ENCODE data around the gene GNG3.

DNA sequence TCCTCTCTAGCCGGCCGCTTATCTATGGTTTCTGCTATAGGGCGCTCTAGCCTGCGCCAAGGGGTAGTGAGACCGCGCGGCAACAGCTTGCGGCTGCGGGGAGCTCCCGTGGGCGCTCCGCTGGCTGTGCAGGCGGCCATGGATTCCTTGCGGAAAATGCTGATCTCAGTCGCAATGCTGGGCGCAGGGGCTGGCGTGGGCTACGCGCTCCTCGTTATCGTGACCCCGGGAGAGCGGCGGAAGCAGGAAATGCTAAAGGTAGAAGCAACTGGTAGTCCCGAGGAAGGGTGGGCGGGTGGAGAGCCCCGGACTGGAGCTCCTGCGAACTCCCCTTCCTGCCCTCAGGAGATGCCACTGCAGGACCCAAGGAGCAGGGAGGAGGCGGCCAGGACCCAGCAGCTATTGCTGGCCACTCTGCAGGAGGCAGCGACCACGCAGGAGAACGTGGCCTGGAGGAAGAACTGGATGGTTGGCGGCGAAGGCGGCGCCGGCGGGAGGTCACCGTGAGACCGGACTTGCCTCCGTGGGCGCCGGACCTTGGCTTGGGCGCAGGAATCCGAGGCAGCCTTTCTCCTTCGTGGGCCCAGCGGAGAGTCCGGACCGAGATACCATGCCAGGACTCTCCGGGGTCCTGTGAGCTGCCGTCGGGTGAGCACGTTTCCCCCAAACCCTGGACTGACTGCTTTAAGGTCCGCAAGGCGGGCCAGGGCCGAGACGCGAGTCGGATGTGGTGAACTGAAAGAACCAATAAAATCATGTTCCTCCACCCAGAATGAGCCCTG is 35.7 kb upstream of the GNG3 start, which contains the start of the genes LBHD1 and UQCC3:
- no peak for TF ChIP-seq EP300 (IDR thresholded peaks at IDR 0.05)
- TF ChIP-seq RAD21 (conservative IDR thresholded peaks at IDR 0.05 in 1 of 2, IDR thresholded peaks at IDR 0.05 in 1 of 2): no peak
- TF ChIP-seq TP53 (CRISPR knock-in tag; IDR thresholded peaks at IDR 0.05): no peak
- no peak for TF ChIP-seq RNF2 (IDR thresholded peaks at IDR 0.05; ENCODE audit: borderline replicate concordance, low read depth)
- TF ChIP-seq, protein P1, sequence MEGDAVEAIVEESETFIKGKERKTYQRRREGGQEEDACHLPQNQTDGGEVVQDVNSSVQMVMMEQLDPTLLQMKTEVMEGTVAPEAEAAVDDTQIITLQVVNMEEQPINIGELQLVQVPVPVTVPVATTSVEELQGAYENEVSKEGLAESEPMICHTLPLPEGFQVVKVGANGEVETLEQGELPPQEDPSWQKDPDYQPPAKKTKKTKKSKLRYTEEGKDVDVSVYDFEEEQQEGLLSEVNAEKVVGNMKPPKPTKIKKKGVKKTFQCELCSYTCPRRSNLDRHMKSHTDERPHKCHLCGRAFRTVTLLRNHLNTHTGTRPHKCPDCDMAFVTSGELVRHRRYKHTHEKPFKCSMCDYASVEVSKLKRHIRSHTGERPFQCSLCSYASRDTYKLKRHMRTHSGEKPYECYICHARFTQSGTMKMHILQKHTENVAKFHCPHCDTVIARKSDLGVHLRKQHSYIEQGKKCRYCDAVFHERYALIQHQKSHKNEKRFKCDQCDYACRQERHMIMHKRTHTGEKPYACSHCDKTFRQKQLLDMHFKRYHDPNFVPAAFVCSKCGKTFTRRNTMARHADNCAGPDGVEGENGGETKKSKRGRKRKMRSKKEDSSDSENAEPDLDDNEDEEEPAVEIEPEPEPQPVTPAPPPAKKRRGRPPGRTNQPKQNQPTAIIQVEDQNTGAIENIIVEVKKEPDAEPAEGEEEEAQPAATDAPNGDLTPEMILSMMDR (IDR thresholded peaks at IDR 0.05): no peak
- TF ChIP-seq SREBF2 (IDR thresholded peaks at IDR 0.05): no peak
- no peak for TF ChIP-seq SMC3 (IDR thresholded peaks at IDR 0.05)
- TF ChIP-seq CHD2 (IDR thresholded peaks at IDR 0.05; ENCODE audit: low read length, partially characterized antibody): no peak
- TF ChIP-seq POLR2A (IDR thresholded peaks at IDR 0.05; ENCODE audit: low read length): peak; percentile 72
- TF ChIP-seq EHF (CRISPR knock-in tag; IDR thresholded peaks at IDR 0.05): no peak
- TF ChIP-seq JUN (IDR thresholded peaks at IDR 0.05): peak; percentile 83 to 93

All from A549 (cell line).